ENCODE measurements around the gene PGAP6. TPM values are rescaled to one million over a fixed set of nuclear protein-coding genes. Genes with fewer than 3 reads are reported as not detected.
A peak's percentile ranks its signal among the peaks of the same experiment; 100 is the strongest.

The PGAP6 gene
- total and polyA plus RNA-seq, 2 of the 4 experiments (the other 2 are of a cell fraction) = 49.1 to 124 TPM

- intact Hi-C loops (cut with micrococcal nuclease) (no loop called here), dilution Hi-C loops (cut with HindIII; ENCODE audit: low sequenced_read_pairs, unreplicated experiment) (no loop called here), in situ Hi-C loops (cut with MboI; ENCODE audit: low sequenced_read_pairs) (no loop called here)
- TF ChIP-seq CEBPB (IDR thresholded peaks at IDR 0.05; ENCODE audit: low read depth, low read length) (no peak), ELK1 (IDR thresholded peaks at IDR 0.05; ENCODE audit: borderline replicate concordance, low read depth, low read length) (no peak), CHD1 (IDR thresholded peaks at IDR 0.05; ENCODE audit: low read depth, low read length) (no peak), SMC3 (IDR thresholded peaks at IDR 0.05; ENCODE audit: low read depth, low read length) (no peak), RFX5 (IDR thresholded peaks at IDR 0.05; ENCODE audit: low read depth, low read length) (no peak), FOS (IDR thresholded peaks at IDR 0.05; ENCODE audit: low read depth, low read length) (no peak), RAD21 (IDR thresholded peaks at IDR 0.05; ENCODE audit: low read length) (no peak), MAZ (IDR thresholded peaks at IDR 0.05; ENCODE audit: borderline replicate concordance, low read depth, low read length) (no peak)
- TF ChIP-seq, protein P1, sequence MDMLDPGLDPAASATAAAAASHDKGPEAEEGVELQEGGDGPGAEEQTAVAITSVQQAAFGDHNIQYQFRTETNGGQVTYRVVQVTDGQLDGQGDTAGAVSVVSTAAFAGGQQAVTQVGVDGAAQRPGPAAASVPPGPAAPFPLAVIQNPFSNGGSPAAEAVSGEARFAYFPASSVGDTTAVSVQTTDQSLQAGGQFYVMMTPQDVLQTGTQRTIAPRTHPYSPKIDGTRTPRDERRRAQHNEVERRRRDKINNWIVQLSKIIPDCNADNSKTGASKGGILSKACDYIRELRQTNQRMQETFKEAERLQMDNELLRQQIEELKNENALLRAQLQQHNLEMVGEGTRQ (IDR thresholded peaks at IDR 0.05; ENCODE audit: low read depth, low read length) = no peak
- TF ChIP-seq, protein P2, sequence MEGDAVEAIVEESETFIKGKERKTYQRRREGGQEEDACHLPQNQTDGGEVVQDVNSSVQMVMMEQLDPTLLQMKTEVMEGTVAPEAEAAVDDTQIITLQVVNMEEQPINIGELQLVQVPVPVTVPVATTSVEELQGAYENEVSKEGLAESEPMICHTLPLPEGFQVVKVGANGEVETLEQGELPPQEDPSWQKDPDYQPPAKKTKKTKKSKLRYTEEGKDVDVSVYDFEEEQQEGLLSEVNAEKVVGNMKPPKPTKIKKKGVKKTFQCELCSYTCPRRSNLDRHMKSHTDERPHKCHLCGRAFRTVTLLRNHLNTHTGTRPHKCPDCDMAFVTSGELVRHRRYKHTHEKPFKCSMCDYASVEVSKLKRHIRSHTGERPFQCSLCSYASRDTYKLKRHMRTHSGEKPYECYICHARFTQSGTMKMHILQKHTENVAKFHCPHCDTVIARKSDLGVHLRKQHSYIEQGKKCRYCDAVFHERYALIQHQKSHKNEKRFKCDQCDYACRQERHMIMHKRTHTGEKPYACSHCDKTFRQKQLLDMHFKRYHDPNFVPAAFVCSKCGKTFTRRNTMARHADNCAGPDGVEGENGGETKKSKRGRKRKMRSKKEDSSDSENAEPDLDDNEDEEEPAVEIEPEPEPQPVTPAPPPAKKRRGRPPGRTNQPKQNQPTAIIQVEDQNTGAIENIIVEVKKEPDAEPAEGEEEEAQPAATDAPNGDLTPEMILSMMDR (conservative IDR thresholded peaks at IDR 0.05; ENCODE audit: low read depth, low read length) = no peak
- Histone ChIP-seq H3K14ac (replicated peaks; ENCODE audit: low read depth, low read length) (no peak overlapping the region), H3K4me2 (ENCODE audit: low read depth, low read length) (no peak overlapping the region), H3K36me3 (ENCODE audit: control insufficient read depth, insufficient read depth, low read length) (no peaks in the 10 kb centered on the region), H2AK5ac (ENCODE audit: low read depth, low read length) (no peak overlapping the region), H4K91ac (ENCODE audit: insufficient read depth, low read depth, low read length) (no peak overlapping the region), H2BK5ac (ENCODE audit: low read depth, low read length, poor library complexity, severe bottlenecking) (no peak overlapping the region), H2AFZ (replicated peaks; ENCODE audit: low read length, poor library complexity) (no peak overlapping the region), H3K79me1 (ENCODE audit: low read depth in 1 of 2, low read length in 2 of 2) (no peaks in the 10 kb centered on the region), H3K4me1 (ENCODE audit: control insufficient read depth, insufficient read depth, low read length) (no peaks in the 10 kb centered on the region), H4K5ac (ENCODE audit: low read depth, low read length) (no peak overlapping the region), H4K20me1 (ENCODE audit: insufficient read depth, low read length) (no peaks in the 10 kb centered on the region), H3K18ac (ENCODE audit: low read depth, low read length) (no peak overlapping the region), H2BK15ac (ENCODE audit: low read depth, low read length) (no peak overlapping the region), H3K27ac (ENCODE audit: insufficient read depth, low read length) (no peak overlapping the region), H3K9me3 (ENCODE audit: control insufficient read depth, insufficient read depth, low read length) (no peaks in the 10 kb centered on the region), H4K8ac (ENCODE audit: low read depth in 2 of 2, low read length in 2 of 2) (no peak overlapping the region), H3K27me3 (ENCODE audit: control insufficient read depth, insufficient read depth, low read length) (no peaks in the 10 kb centered on the region), H3K9ac (ENCODE audit: low read depth, low read length) (no peak overlapping the region), H3K23ac (ENCODE audit: low read depth, low read length) (no peak overlapping the region), H3K4ac (ENCODE audit: low read depth, low read length) (no peak overlapping the region), H2BK20ac (ENCODE audit: low read depth, low read length) (no peak overlapping the region), H3K9me1 (ENCODE audit: insufficient read depth, low read length) (no peaks in the 10 kb centered on the region), H3K4me3 (ENCODE audit: insufficient read depth, low read depth, low read length) (no peak overlapping the region), H3K56ac (ENCODE audit: extremely low read depth, insufficient read depth, low read length) (no peak overlapping the region), H2BK120ac (ENCODE audit: low read depth, low read length) (no peak overlapping the region), H2AK9ac (replicated peaks; ENCODE audit: low read depth, low read length, poor library complexity) (peak overlapping the region; percentile 52)
- DNase-seq (no peak), ATAC-seq (ENCODE audit: low read depth) (no peak)
- ChIA-PET CTCF (no interaction called here), POLR2A (ENCODE audit: unreplicated experiment) (no interaction called here)
- WGBS, 2 experiments (ENCODE audit: extremely low coverage in 2 of 2, insufficient read length in 1 of 2) = 90% methylated on average over 22 of the region's 47 CpGs; no CpG with 5 or more reads in 1 of the 2 experiments
- BruUV-seq (replicated peaks) = no TSS peak
Measured at GRCh38 chr16:359871-360697, 21.7 kb downstream of the PGAP6 start.
